GM15510 (cell line): ENCODE results near the gene CFAP43.

Experiments
- POLR2A ChIP-seq: IDR thresholded peaks from 3 replicates; pipeline ENCODE4 v1.6.1; 2011; ENCODE audit warnings: borderline replicate concordance; ENCODE audit not compliant: insufficient read length; ENCODE audit errors: extremely low read depth

The CFAP43 gene

GRCh38 chr10:104098358-104098925 lies 133.7 kb downstream of the CFAP43 start:
- TF ChIP-seq POLR2A, result no peak

GRCh38 chr10:104096692-104097091 lies 135.5 kb downstream of the CFAP43 start:
- TF ChIP-seq POLR2A, result no peak

- no peak for TF ChIP-seq POLR2A
Measured at GRCh38 chr10:104092749-104093148, 139.4 kb downstream of the CFAP43 start.

- TF ChIP-seq POLR2A, result no peak
Measured at GRCh38 chr10:104090611-104091010, 141.6 kb downstream of the CFAP43 start.

GRCh38 chr10:104089621-104090020 lies 142.5 kb downstream of the CFAP43 start:
- no peak for TF ChIP-seq POLR2A

GRCh38 chr10:104088239-104088638 lies 143.9 kb downstream of the CFAP43 start:
- TF ChIP-seq POLR2A, result no peak

GRCh38 chr10:104085801-104086400 lies 146.3 kb downstream of the CFAP43 start, which contains the start of gene COL17A1:
COL17A1 (minus strand) TSS chr10:104085880; CDS start chr10:104080673, 5,207 bp downstream.
- no peak for TF ChIP-seq POLR2A

- TF ChIP-seq POLR2A, result no peak
Measured at GRCh38 chr10:104084482-104085142, 147.6 kb downstream of the CFAP43 start.

- no peak for TF ChIP-seq POLR2A
Measured at GRCh38 chr10:104081998-104082397, 150.2 kb downstream of the CFAP43 start.

- TF ChIP-seq POLR2A, result no peak
Measured at GRCh38 chr10:104080762-104081161, 151.4 kb downstream of the CFAP43 start.
